Ishikawa (cell line): ENCODE measurements around the gene PCDHGA5.
A peak's percentile ranks its signal among the peaks of the same experiment; 100 is the strongest.

Experiments
- CEBPB ChIP-seq: IDR thresholded peaks from 2 replicates; pipeline ENCODE4 v1.6.1; 2012
- CREB1 ChIP-seq: IDR thresholded peaks from 2 replicates; pipeline ENCODE4 v1.6.1; 2012; ENCODE audit warnings: low read depth
- EGR1 ChIP-seq: IDR thresholded peaks from 2 replicates; pipeline ENCODE4 v1.6.1; 2012
- EP300 ChIP-seq: IDR thresholded peaks from 2 replicates; pipeline ENCODE4 v1.6.1; 2012; ENCODE audit warnings: borderline replicate concordance
- FOXM1 ChIP-seq: IDR thresholded peaks from 2 replicates; pipeline ENCODE4 v1.6.1; 2012; ENCODE audit warnings: low read depth, borderline replicate concordance
- NFIC ChIP-seq: IDR thresholded peaks from 2 replicates; pipeline ENCODE4 v1.6.1; 2012
- RAD21 ChIP-seq: IDR thresholded peaks from 2 replicates; pipeline ENCODE4 v1.6.1; 2012; ENCODE audit warnings: low read depth
- TAF1 ChIP-seq: IDR thresholded peaks from 2 replicates; pipeline ENCODE4 v1.6.1; 2012; ENCODE audit warnings: low read depth, mild to moderate bottlenecking
- TCF12 ChIP-seq: IDR thresholded peaks from 2 replicates; pipeline ENCODE4 v1.6.1; 2012; ENCODE audit warnings: low read depth
- TEAD4 ChIP-seq: IDR thresholded peaks from 2 replicates; pipeline ENCODE4 v1.6.1; 2012
- YY1 ChIP-seq: IDR thresholded peaks from 2 replicates; pipeline ENCODE4 v1.6.1; 2012; ENCODE audit warnings: low read depth
- ZBTB7A ChIP-seq: IDR thresholded peaks from 2 replicates; pipeline ENCODE4 v1.6.1; 2012; ENCODE audit warnings: low read depth
- TF ChIP-seq, protein P1 (sequence below): IDR thresholded peaks from 2 replicates; pipeline ENCODE4 v1.6.1; 2012; ENCODE audit warnings: low read depth, mild to moderate bottlenecking
- TF ChIP-seq, protein P2 (sequence below): IDR thresholded peaks from 2 replicates; pipeline ENCODE4 v1.6.1; 2012
- TF ChIP-seq, protein P3 (sequence below): IDR thresholded peaks from 2 replicates; pipeline ENCODE4 v1.6.1; 2012

The PCDHGA5 gene

DNA sequence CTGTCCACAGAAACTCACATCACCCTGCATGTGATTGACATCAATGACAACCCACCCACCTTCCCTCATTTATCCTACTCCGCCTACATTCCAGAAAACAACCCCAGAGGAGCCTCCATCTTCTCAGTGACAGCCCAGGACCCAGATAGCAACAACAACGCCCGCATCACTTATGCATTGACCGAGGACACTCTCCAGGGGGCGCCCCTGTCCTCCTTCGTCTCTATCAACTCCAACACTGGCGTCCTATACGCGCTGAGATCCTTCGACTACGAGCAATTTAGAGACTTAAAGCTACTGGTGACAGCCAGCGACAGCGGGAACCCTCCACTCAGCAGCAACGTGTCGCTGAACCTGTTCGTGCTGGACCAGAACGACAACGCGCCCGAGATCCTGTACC lies 18.6 kb upstream of the PCDHGA5 start:
- TF ChIP-seq, protein P1, sequence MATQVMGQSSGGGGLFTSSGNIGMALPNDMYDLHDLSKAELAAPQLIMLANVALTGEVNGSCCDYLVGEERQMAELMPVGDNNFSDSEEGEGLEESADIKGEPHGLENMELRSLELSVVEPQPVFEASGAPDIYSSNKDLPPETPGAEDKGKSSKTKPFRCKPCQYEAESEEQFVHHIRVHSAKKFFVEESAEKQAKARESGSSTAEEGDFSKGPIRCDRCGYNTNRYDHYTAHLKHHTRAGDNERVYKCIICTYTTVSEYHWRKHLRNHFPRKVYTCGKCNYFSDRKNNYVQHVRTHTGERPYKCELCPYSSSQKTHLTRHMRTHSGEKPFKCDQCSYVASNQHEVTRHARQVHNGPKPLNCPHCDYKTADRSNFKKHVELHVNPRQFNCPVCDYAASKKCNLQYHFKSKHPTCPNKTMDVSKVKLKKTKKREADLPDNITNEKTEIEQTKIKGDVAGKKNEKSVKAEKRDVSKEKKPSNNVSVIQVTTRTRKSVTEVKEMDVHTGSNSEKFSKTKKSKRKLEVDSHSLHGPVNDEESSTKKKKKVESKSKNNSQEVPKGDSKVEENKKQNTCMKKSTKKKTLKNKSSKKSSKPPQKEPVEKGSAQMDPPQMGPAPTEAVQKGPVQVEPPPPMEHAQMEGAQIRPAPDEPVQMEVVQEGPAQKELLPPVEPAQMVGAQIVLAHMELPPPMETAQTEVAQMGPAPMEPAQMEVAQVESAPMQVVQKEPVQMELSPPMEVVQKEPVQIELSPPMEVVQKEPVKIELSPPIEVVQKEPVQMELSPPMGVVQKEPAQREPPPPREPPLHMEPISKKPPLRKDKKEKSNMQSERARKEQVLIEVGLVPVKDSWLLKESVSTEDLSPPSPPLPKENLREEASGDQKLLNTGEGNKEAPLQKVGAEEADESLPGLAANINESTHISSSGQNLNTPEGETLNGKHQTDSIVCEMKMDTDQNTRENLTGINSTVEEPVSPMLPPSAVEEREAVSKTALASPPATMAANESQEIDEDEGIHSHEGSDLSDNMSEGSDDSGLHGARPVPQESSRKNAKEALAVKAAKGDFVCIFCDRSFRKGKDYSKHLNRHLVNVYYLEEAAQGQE = no peak
- TF ChIP-seq NFIC = no peak
- TF ChIP-seq YY1 = no peak
- TF ChIP-seq TCF12 = no peak
- TF ChIP-seq RAD21 = no peak
- TF ChIP-seq TAF1 = no peak
- no peak for TF ChIP-seq CREB1
- no peak for TF ChIP-seq FOXM1
- no peak for TF ChIP-seq EP300
- TF ChIP-seq TEAD4 = no peak
- no peak for TF ChIP-seq EGR1

DNA sequence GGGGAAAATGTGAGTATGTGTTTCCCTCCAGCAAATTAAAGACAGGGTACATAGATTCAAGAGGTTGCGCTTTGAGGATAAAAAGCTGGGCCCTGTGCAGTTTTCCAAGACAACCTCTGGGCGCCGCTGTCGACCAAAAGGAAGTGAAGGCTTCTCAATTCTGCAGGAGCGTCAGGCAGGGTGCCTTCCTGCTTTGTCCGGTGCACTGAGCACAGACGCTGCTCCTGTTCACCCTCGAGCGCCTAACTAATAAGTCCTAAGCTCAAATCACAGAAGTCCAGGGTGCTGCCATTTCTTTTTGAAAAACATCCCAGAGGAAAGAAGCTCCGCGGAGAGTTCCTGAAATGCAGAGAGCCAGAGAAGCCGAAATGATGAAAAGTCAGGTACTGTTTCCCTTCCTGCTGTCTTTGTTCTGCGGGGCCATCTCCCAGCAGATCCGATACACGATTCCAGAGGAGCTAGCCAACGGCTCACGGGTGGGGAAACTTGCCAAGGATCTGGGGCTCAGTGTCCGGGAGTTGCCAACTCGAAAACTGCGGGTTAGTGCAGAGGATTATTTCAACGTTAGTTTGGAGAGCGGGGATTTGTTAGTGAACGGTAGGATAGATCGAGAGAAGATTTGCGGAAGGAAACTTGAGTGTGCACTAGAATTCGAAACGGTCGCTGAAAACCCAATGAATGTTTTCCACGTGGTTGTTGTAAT lies 13.9 kb upstream of the PCDHGA5 start, which contains the start of gene PCDHGB1:
TSS of gene PCDHGB1 (plus strand) at position 183 of the 703 bp plus-strand sequence. CDS start at position 345, 162 bp downstream.
- TF ChIP-seq RAD21 (peak; percentile 49), CEBPB (no peak)
- TF ChIP-seq, protein P1 = no peak

DNA sequence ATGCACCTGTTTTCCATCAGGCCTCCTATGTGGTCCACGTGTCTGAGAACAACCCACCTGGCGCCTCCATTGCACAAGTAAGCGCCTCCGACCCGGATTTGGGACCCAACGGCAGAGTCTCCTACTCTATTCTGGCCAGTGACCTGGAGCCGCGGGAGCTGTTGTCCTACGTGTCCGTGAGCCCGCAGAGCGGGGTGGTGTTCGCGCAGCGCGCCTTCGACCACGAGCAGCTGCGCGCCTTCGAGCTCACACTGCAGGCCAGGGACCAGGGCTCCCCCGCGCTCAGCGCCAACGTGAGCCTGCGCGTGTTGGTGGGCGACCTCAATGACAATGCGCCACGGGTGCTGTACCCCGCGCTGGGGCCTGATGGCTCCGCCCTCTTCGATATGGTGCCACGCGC lies 12.4 kb upstream of the PCDHGA5 start:
- TF ChIP-seq TEAD4 (no peak), RAD21 (no peak), EGR1 (no peak), EP300 (no peak), FOXM1 (no peak), YY1 (no peak), CREB1 (no peak), ZBTB7A (no peak)
- TF ChIP-seq, protein P2, sequence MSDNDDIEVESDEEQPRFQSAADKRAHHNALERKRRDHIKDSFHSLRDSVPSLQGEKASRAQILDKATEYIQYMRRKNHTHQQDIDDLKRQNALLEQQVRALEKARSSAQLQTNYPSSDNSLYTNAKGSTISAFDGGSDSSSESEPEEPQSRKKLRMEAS = no peak
- TF ChIP-seq, protein P1 = no peak

DNA sequence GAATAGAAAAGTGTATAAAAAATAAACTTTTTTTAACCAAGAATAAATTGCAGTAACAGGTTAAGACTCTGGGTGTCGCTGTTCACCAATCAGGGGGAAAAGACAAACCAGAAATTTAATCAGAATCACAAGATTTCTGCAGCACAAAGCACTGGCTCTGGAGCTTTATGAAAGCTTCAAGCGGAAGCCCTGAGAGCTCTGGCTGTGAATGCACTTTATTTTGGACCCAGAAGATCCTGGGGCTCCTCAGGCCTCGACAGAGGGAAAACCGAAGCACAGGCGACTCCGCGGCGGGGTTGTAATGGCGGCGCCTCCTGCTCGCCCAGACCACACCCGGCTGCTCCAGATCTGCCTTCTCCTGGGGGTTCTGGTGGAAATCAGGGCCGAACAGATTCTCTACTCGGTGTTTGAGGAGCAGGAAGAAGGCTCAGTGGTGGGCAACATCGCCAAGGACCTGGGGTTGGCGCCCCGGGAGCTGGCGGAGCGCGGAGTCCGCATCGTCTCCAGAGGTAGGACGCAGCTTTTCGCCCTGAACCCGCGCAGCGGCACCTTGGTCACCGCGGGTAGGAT lies 9.0 kb upstream of the PCDHGA5 start, which contains the start of gene PCDHGA4:
TSS of gene PCDHGA4 (plus strand) at position 122 of the 570 bp plus-strand sequence. CDS start at position 209, 87 bp downstream.
- peak; percentile 22; the same call in 1 of the 2 replicates for TF ChIP-seq RAD21
- TF ChIP-seq, protein P2 = no peak

DNA sequence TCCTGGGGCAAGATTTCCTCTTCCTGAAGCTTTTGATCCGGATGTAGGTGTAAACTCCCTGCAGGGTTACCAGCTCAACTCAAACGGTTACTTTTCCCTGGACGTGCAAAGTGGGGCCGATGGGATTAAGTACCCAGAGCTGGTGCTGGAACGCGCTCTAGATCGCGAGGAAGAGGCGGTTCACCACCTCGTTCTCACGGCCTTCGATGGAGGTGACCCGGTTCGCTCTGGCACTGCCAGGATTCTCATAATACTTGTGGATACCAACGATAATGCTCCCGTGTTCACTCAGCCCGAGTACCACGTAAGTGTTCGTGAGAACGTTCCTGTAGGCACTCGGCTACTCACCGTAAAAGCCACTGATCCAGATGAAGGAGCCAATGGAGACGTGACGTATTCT lies 8.3 kb upstream of the PCDHGA5 start:
- TF ChIP-seq, protein P1 = no peak
- TF ChIP-seq, protein P3, sequence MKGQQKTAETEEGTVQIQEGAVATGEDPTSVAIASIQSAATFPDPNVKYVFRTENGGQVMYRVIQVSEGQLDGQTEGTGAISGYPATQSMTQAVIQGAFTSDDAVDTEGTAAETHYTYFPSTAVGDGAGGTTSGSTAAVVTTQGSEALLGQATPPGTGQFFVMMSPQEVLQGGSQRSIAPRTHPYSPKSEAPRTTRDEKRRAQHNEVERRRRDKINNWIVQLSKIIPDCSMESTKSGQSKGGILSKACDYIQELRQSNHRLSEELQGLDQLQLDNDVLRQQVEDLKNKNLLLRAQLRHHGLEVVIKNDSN = no peak
